HTERT RPE-1 (cell line): Measurements from ENCODE around the gene SLC6A19.

ENCODE experiments used
- in situ Hi-C: fragments of 300-500 bp; cut with MboI; formaldehyde crosslinking; loops from 4 replicates; pipeline ENCODE4 v1.14.3; 2020; ENCODE audit warnings: low sequenced_read_pairs

The SLC6A19 gene

DNA sequence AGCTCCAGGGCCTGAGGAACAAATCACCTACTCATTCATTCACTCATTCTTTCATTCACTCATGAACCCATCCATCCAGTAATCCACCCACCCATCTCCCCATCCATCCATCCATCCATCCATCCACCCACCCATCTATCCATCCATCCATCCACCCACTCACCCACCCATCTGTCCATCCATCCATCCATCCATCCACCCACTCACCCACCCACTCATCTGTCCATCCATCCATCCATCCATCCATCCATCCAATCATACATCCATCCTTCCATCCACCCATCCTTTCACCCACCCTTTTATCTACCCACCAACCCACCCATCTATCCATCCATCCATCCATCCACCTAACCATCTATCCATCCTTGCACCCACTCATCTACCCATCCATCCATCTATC is 35.5 kb upstream of the SLC6A19 start:
- in situ Hi-C loops = no loop called here

GRCh38 chr5:1166370-1166769 is 35.0 kb upstream of the SLC6A19 start:
- in situ Hi-C loops = no loop called here

DNA sequence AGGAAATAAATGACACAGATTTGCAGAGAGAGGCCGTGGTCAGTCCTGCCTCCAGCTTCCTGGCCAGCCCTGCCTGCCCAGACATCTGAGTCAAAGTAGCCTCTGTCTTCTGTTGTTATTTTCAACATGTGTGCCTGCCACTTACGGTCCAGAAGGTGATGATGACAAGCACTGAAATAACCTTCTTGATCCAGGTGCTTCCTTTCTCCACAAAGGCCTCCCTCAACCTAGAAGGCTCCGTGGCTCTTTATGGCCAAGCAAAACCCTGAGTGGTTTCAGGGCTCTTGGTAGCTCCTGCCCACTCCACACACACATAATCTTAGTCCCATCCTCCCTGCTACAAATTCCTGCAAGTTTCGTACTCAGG is 34.1 kb upstream of the SLC6A19 start:
- in situ Hi-C loops = no loop called here

- in situ Hi-C loops = no loop called here
Measured at GRCh38 chr5:1167728-1168709, 33.4 kb upstream of the SLC6A19 start.

DNA sequence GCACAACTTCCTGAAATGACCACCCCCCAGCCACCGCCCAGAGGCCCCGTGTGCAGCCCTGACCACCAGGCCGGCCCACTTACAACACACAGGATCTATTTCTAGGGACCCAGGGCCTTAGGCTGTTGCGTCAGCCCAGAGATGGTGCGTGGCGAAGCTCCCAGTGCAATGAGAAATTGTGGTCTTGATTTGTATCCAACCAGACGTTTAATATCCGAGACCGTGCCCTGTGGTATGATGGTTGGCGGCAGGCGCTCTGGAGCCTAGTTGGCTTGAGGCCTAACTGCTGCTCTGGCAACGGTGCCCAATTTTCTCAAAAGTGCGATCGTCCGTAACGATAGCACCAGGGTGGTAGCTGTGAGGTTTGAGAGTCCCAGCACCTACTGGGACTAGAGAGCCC is 32.6 kb upstream of the SLC6A19 start:
- in situ Hi-C loops = no loop called here

DNA sequence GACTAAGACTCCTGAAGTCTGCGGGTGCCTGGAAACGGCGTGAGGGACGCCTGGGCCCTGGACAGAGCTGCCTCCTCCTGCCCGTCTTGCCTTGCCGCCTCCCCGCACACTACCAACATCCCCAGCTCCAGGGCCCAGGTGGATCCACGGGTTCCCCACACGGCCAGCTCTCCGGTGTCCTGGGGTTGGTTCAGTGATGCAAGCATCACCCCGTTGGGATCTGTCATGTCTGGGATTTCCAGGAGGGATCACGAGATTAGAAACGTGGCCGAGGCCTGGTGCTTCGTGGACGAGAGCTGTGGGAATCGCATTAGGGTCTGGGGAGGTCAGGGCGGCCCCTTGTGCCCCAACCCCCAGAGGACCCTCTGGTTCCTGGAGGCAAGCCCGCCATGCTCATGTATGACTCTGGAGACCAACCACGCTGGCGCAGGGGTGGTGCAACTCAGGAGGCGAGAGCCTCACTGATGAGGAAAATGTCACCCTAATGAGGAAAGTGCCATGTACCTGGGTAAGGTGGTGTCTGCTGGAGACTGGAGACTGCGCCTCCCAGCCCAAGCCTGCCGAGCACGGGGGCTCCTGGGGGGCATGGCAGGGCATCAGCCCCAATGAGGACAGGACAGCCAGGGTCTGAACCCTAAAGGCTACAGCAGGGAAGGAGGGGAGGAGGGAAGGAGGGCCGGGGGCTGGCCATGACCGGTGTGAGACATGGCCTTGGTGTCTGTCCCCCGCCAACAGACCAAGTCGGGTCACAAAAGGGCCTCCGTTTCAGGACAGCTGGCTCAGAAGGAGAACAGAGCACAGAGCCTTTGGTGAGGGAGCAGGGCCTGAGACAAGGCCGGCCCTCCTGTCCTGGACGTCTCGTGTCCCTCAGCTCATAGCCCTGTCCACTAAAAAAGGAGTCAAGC is 31.9 kb upstream of the SLC6A19 start:
- in situ Hi-C loops = no loop called here

DNA sequence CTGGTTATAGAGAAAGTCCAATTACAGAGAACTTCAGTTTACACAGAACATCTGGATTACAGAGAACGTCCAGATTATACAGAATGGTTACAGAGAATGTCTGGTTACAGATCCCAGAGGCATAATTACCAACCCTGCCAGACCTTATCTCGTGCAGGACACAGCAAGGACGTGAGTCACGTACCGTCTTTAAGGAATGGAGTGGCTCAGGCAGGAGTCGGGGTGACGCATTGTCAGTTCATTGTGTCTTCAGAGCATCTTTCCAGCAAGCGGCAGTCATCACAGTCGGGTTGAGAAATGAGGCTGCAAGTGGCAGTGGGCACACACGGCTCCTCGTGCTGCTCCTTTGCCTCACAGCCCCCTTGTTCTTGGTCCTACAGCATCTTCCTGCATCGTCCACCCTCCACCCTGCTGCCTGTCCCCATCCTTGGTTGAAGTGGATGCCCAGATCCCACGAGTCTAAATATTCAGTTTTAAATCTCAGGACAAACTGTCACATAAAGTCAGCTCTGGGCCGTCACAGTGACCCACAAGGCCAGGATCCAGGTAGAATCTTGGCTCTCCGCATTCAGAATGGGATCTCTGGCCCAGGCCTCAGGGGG is 30.0 kb upstream of the SLC6A19 start:
- in situ Hi-C loops = no loop called here

DNA sequence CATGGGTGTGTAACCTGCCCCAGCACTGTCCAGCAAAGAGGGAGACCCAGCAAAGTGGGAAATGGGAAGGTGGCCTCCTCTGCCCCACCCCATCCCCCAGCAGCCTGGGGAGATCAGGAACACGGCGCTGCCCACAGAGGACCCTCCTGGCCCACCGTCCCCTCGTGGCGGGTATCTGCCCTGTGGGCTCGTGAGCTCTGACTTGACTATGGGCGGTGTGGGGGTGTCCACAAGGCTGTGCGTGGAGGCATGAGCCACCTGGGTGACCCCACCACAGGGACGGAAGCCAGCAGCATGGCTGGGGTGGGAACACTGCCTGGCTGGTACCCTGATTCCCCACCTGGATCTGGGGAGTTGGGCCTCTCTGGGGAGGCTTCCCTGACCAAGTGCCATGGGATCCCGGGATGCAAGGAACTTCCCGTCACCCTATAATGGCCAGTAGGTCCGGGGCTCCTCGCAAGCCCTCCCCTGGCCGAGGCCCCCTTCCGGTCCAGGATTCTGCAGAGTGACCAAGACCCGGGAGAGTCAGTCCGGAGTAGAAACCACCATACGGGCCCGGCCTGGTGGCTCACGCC is 29.3 kb upstream of the SLC6A19 start:
- in situ Hi-C loops = no loop called here

GRCh38 chr5:1172670-1173404 is 28.6 kb upstream of the SLC6A19 start:
- in situ Hi-C loops = no loop called here

DNA sequence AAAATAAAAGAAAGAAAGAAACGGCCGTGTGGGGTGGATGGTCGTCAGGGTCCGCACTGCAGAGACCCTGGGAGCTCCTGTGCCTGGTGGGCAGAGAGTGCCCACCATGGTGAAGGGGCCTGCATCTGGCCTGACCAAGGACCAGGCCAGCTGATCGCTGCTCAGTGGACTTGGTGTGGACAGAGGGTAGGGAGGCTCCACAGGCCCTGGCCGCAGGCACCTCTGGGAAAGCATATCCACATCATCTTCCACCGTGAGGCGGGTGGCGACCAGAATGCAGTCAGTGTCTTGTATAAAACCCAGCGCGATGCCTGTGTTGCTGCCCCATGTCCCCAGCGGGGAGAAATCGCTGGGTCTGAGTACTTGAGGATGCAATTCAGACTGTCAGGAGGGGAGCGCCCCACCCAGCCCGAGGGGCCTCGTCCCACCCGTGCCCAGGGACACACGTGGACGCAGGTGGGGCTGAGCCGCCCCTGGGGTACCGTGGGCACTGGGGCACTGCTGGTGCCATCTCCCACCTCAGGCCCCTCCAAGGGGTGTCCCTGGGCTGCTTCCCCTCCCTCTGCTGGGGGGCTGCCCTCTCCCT is 27.8 kb upstream of the SLC6A19 start:
- in situ Hi-C loops = no loop called here

GRCh38 chr5:1174122-1174936 is 27.1 kb upstream of the SLC6A19 start:
- in situ Hi-C loops = no loop called here

DNA sequence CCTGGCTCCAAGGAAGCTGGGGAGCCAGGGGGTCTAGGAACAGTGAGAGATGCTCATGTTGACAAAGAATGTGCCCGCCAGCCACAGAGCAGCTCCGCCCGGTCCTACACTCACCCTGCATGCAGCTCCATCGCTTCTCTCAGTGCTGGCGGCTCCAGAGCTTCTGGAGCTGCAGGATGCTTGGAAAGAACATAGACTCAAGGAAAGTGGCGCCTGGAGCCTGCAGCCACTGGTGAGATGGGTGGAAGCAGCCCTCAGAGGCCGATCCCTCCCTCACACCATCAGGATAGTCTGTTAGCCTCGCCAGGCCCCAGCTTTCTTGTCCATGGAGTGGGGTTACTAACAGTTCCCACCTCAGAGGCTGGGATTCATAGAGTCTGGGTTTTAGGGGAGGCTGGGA is 26.4 kb upstream of the SLC6A19 start:
- in situ Hi-C loops = no loop called here

DNA sequence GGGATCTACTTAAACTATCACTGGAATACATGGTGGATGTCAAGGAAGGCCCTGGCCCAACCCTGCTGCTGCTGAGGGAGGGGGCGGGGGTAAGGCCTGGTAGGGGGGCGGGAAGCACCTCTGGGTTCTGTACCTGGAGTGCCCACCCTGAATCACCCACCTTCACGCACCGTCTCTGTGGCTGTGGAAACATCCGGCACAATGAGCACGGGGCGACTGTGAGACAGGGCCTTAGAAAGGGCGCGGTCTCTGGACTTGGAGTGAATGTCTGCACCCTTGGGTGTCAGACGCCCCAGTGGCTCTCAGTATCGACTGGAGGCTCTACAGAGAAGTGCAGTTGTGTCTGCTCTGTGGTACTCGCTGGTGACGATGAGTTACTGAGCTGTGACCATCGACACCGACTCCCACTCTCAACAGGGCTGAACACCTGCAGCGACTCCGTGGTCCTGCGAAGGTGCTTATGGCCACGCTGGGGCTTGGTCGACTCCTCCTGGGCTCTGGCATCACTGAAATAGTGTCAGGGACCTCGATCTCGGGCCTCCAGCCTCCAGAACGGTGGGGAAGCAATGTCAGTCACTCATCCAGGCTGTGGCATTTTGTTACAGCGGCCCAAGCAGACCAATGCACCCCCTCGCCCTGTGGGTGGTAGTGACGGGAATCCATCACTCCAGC is 25.5 kb upstream of the SLC6A19 start:
- in situ Hi-C loops = no loop called here

DNA sequence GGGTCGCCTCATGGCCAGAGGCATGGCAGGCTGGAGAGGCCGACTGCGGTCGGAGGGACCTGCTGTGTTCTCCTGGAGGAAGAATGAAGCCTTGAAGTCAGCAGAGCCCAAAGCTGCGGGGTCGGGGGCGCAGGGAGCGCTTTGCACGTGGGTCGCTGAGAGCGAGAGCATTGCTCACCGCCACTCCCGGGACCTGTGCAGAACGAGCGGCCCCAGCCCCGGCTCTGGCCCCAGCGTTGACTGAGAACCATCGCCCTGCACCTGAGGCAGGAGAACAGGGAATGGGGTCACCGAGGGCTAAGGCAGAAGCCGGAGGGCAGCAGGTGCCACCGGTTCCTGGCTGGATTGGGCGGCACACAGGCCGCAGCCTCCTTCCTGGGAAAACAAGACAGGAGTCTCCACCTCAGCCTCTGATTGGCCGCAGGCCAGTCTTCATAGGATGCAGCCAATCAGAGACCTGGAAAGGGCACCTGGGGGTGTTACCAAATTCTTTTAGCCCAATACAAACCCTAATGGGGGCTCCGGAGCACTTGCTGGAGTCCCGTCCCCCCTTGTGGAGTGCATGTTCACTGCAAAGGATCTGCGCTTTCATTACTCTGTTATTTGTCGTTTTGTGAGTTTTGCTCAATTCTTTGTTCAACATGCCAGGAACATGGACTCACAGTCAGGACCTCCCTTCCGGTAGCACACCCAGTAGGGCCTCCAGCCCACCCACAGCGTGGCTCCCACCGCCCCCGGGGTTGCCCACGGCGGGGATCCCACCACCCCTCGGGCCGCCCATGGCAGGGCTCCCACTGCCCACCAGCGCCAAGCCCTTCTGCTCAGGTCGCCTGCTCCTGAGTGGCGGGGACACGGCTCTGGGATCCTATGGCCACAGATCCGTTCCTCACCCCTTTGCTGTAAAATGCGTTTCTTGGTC is 24.7 kb upstream of the SLC6A19 start:
- in situ Hi-C loops = no loop called here

DNA sequence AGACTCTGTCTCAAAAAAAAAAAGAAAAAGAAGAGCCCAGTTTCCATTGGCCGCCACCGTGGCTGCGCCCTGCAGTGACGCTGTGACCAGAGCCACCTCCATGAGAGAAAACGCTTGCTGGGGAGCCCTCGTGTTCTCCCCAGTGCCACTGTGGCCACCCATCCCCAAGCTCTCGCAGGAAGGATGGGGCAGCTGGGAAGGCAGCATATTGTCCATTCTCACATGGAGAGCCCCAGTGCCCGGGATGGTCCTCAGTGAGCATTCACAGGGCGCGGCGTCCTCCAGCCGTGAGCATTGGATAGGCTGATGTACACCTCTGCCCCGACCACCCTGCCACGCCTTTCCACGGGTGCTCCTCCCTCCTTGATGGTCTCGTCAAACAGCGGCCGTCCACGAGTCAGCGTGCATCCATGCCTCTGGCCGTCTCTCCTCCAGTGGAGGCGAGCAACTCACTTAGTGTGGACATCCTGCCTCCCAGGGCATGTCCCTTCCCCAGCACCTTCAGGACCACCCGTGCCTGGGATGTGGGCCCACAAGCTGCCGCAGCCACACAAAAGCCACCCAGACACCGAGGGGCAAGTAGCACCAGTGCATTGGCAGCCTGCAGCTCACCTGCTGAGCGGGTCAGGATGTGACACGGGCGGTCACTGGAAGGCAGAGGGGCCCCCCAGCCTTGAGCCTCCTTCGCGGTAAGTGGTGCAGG is 23.4 kb upstream of the SLC6A19 start:
- in situ Hi-C loops = no loop called here

DNA sequence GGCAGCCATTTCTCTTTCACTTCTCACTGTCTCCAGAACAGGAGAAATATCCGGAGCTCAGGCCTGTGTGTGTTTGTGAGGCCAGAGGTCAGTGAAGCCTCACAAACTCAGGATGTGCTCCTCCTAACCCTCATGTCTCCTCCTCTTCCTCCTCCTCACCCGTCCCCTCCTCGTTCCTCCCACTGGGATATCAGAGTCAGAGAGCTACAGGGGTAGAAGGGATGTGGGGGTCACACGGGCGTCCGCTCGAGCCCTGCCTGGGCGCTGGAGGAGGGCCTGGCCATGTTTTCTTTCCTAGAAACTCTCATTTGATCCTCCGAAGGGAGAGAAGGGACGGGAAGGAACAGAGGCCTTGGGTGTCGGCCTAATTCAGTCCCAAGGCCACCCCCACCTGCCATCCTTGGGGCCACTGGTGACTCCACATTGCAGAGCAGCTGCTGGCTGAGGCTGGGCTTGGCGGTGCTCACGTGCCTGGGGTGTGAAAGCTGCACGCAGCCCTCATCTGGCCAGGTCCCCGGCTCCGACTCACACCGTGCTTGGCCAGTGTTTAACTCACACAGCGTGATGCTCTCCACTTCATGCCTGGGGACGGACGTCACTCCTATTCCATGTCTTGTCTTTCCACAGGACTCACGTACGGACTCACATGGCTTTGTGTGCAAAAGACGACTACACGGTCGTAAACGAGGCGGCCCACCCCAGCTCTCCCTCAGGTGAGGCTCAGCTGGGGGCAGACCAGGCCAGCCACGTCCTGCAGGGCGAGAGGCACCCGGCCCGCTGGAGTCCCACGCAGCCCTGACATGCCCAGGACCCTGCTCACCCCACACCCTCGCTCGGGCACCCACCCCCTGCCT is 22.6 kb upstream of the SLC6A19 start:
- in situ Hi-C loops = no loop called here
